B cell (primary cell): ENCODE measurements around the gene CALML5. TPM values are rescaled to one million over a fixed set of nuclear protein-coding genes. Genes with fewer than 3 reads are reported as not detected.

Source experiments
- ATAC-seq: fragments of 200-7000 bp; cut with Tn5 transposase; one replicate; pipeline ENCODE4 v1.10.0; 2021; ENCODE audit warnings: low read depth, mild to moderate bottlenecking, moderate number of reproducible peaks, moderate library complexity
- CTCF ChIA-PET: fragments of 350-600 bp; sonication (Branson Sonifier 250); formaldehyde crosslinking; loops from one replicate; lab custom pipeline; 2021; ENCODE audit warnings: antibody characterized with exemption, inconsistent platforms; lab: Charles Lee
- POLR2A ChIA-PET: fragments of 350-600 bp; sonication (Branson Sonifier 250); formaldehyde crosslinking; loops from one replicate; lab custom pipeline; 2021; ENCODE audit warnings: antibody characterized with exemption; lab: Charles Lee
- DNase-seq: peaks from one replicate; pipeline ENCODE4 v3.0.0; 2013
- H2AFZ ChIP-seq: 2 replicates; pipeline ENCODE4 v1.6.1; 2012; ENCODE audit warnings: mild to moderate bottlenecking, low read depth, low read length; ENCODE audit not compliant: insufficient read depth, poor library complexity, severe bottlenecking
- H3K27ac ChIP-seq, 2 donors: 1 replicate in 1 of 2; 2 replicates in 1 of 2; pipeline ENCODE4 v1.5.1; 2012 to 2013; ENCODE audit warnings: low read length in 2 of 2, mild to moderate bottlenecking in 2 of 2, moderate library complexity in 1 of 2
- H3K27me3 ChIP-seq, 4 experiments: fragments of 200-600 bp in 1 of 4; sonication (generic) in 1 of 4; replicated peaks in 1 of 4; 1 replicate in 2 of 4; 2 replicates in 2 of 4; pipeline versions ENCODE4 v1.6.1 to v1.7.0; 2013 to 2016; ENCODE audit warnings: low read length in 3 of 4, mild to moderate bottlenecking in 2 of 4, mixed read lengths in 1 of 4, moderate library complexity in 1 of 4; ENCODE audit not compliant: insufficient read depth in 4 of 4, control insufficient read depth in 3 of 4; ENCODE audit errors: control extremely low read depth in 1 of 4
- H3K36me3 ChIP-seq, 2 experiments: replicated peaks in 1 of 2; 1 replicate in 1 of 2; 2 replicates in 1 of 2; pipeline versions ENCODE4 v1.6.1 to v1.7.1; 2013; ENCODE audit warnings: low read length in 1 of 2; ENCODE audit not compliant: insufficient read depth in 2 of 2, control insufficient read depth in 1 of 2; ENCODE audit errors: control extremely low read depth in 1 of 2, extremely low read depth in 1 of 2
- H3K4me1 ChIP-seq, 2 donors: fragments of 200-600 bp in 1 of 2; sonication (generic) in 1 of 2; 1 replicate in 1 of 2; 2 replicates in 1 of 2; pipeline versions ENCODE4 v1.5.1 to v1.6.1; 2013 to 2017; ENCODE audit warnings: low read length in 2 of 2; ENCODE audit not compliant: control insufficient read depth in 2 of 2, insufficient read depth in 2 of 2
- H3K4me2 ChIP-seq: replicated peaks from 2 replicates; pipeline ENCODE3; 2012; ENCODE audit warnings: mild to moderate bottlenecking, low read depth, low read length; ENCODE audit not compliant: poor library complexity, severe bottlenecking
- H3K4me3 ChIP-seq, 5 experiments: fragments of 200-600 bp in 1 of 5; sonication (generic) in 1 of 5; 1 replicate in 3 of 5; 2 replicates in 2 of 5; pipeline versions ENCODE4 v1.5.1 to v1.7.0; 2011 to 2016; ENCODE audit warnings: low read length in 4 of 5, mild to moderate bottlenecking in 4 of 5, low read depth in 2 of 5, control low read depth in 1 of 5, moderate library complexity in 1 of 5; ENCODE audit not compliant: insufficient read depth in 1 of 5; ENCODE audit errors: control extremely low read depth in 1 of 5, extremely low read depth in 1 of 5
- H3K79me2 ChIP-seq: fragments of 200-600 bp; sonication (generic); one replicate; pipeline ENCODE4 v1.6.0; 2016; ENCODE audit warnings: low read length; ENCODE audit not compliant: control insufficient read depth, insufficient read depth
- H3K9ac ChIP-seq: fragments of 200-600 bp; sonication (generic); 2 replicates; pipeline ENCODE4 v1.6.1; 2017; ENCODE audit warnings: mild to moderate bottlenecking, low read length, moderate library complexity
- H3K9me3 ChIP-seq, 3 donors: one replicate each; pipeline versions ENCODE4 v1.6.1 to v1.7.1; 2013; ENCODE audit warnings: low read length in 2 of 3; ENCODE audit not compliant: control insufficient read depth in 2 of 3, insufficient read depth in 1 of 3; ENCODE audit errors: control extremely low read depth in 1 of 3
- H4K20me1 ChIP-seq: 2 replicates; pipeline ENCODE4 v1.6.0; 2012; ENCODE audit warnings: mild to moderate bottlenecking, low read length; ENCODE audit not compliant: insufficient read depth, control insufficient read depth, poor library complexity, severe bottlenecking
- H3K27ac Mint-ChIP-seq: one replicate; pipeline ENCODE4 v1.8.0; 2021; ENCODE audit warnings: mixed read lengths
- H3K27me3 Mint-ChIP-seq: one replicate; pipeline ENCODE4 v1.8.0; 2021; ENCODE audit warnings: mixed read lengths
- H3K4me1 Mint-ChIP-seq: one replicate; pipeline ENCODE4 v1.8.0; 2021; ENCODE audit warnings: mixed read lengths
- H3K4me3 Mint-ChIP-seq: one replicate; pipeline ENCODE4 v1.8.0; 2021; ENCODE audit warnings: mixed read lengths
- H3K9me3 Mint-ChIP-seq: one replicate; pipeline ENCODE4 v1.8.0; 2022; ENCODE audit warnings: mixed read lengths; ENCODE audit not compliant: insufficient read depth
- CTCF ChIP-seq: fragments of 200-600 bp; IDR thresholded peaks from one replicate; pipeline ENCODE4 v1.8.0; 2022; ENCODE audit warnings: antibody characterized with exemption, mild to moderate bottlenecking
- EZH2 ChIP-seq: IDR thresholded peaks from 2 replicates; pipeline ENCODE4 v1.6.1; 2012; ENCODE audit warnings: borderline replicate concordance, low read depth, mild to moderate bottlenecking, moderate library complexity, low read length; ENCODE audit not compliant: insufficient read depth, poor library complexity, severe bottlenecking
- WGBS: methylation state at CpG from one replicate; pipeline ENCODE4 v1.1.5; 2013; ENCODE audit warnings: missing lambda C conversion rate; ENCODE audit not compliant: insufficient coverage; 5-methylcytosine and 5-hydroxymethylcytosine counted together
- intact Hi-C: fragments of 100-400 bp; cut with micrococcal nuclease; formaldehyde crosslinking; loops from one replicate; pipeline ENCODE4 v1.10.0; 2022
- polyA plus RNA-seq: library from polyadenylated mRNA; depleted of rRNA; stranded (reverse); fragments of >200 nt; gene quantifications from 2 replicates; pipeline ENCODE4 v1.2.3, GENCODE V29; 2012
- total RNA-seq, 2 donors: library from RNA; stranded (reverse); fragments of 120-200 nt in 1 of 2; gene quantifications; 1 replicate in 1 of 2; 2 replicates in 1 of 2; pipeline versions ENCODE4 v1.2.3 to v1.2.4, GENCODE V29; 2013 to 2022

The CALML5 gene
- total and polyA plus RNA-seq, 2 donors (not counting 1 experiment from before 2014, with no cell fraction given): not detected

- Histone ChIP-seq H4K20me1 (no peaks in the 10 kb centered on the region), H3K9ac (no peak overlapping the region), H3K9me3 (no peaks in the 10 kb centered on the region), H3K27me3 (peaks cover 0 to 3% (median 1%) of the 10 kb centered on the region in 4 experiments), H2AFZ (no peak overlapping the region), H3K27ac (no peak overlapping the region), H3K4me3 (no peak overlapping the region), H3K4me2 (no peak overlapping the region), H3K79me2 (no peaks in the 10 kb centered on the region), H3K36me3 (no peaks in the 10 kb centered on the region), H3K4me1 (no peaks in the 10 kb centered on the region)
- Mint-ChIP-seq H3K27ac (no peak overlapping the region), H3K4me1 (no peaks in the 10 kb centered on the region), H3K9me3 (no peaks in the 10 kb centered on the region), H3K4me3 (no peak overlapping the region), H3K27me3 (peaks cover 7% of the 10 kb centered on the region)
- TF ChIP-seq EZH2 (no peak), CTCF (no peak)
- WGBS: 92% methylated on average over 9 of the region's 25 CpGs
- intact Hi-C loops: no loop called here
- DNase-seq: no peak
- CTCF ChIA-PET: no interaction called here
- ATAC-seq: no peak
- POLR2A ChIA-PET: no interaction called here
These were observed 13.0 kb upstream of the CALML5 start for GRCh38 chr10:5512331-5512730.

GRCh38 chr10:5511885-5512280 lies 12.5 kb upstream of the CALML5 start:
- no peak for ATAC-seq
- no peak overlapping the region for H3K4me3 ChIP-seq
- TF ChIP-seq EZH2 (no peak), CTCF (no peak)
- Mint-ChIP-seq H3K9me3 (no peaks in the 10 kb centered on the region), H3K27me3 (peaks cover 6% of the 10 kb centered on the region), H3K27ac (no peak overlapping the region), H3K4me1 (no peaks in the 10 kb centered on the region), H3K4me3 (no peak overlapping the region)
- intact Hi-C loops: no loop called here
- H3K79me2 ChIP-seq: no peaks in the 10 kb centered on the region
- H4K20me1 ChIP-seq: no peaks in the 10 kb centered on the region
- WGBS: 89% methylated on average over 17 of the region's 17 CpGs
- H3K9ac ChIP-seq: no peak overlapping the region
- POLR2A ChIA-PET: no interaction called here
- H3K27me3 ChIP-seq: peaks cover 0 to 3% (median 1%) of the 10 kb centered on the region in 4 experiments
- H3K36me3 ChIP-seq: no peaks in the 10 kb centered on the region
- no peaks in the 10 kb centered on the region for H3K9me3 ChIP-seq
- H3K4me1 ChIP-seq: no peaks in the 10 kb centered on the region
- H2AFZ ChIP-seq: no peak overlapping the region
- no peak for DNase-seq
- no peak overlapping the region for H3K4me2 ChIP-seq
- no peak overlapping the region for H3K27ac ChIP-seq
- CTCF ChIA-PET: no interaction called here
